Peyer's patch (tissue), 4 donors: ENCODE results near the gene CDK5R2. TPM values are rescaled to one million over a fixed set of nuclear protein-coding genes. Genes with fewer than 3 reads are reported as not detected.

ENCODE experiments used
- DNase-seq, 3 donors: peaks; one replicate each; pipeline ENCODE4 v3.0.0-alpha.2; 2017 to 2019
- H3K27ac ChIP-seq, 4 donors: fragments of 200-600 bp; sonication (generic); one replicate each; pipeline ENCODE4 v1.5.1; 2016 to 2019
- H3K27me3 ChIP-seq, 2 donors: fragments of 200-600 bp; sonication (generic); one replicate each; pipeline ENCODE4 v1.5.1; 2019
- H3K36me3 ChIP-seq, 3 donors: fragments of 200-600 bp; sonication (generic); one replicate each; pipeline ENCODE4 v1.5.1; 2016 to 2019
- H3K4me1 ChIP-seq, 4 donors: fragments of 200-600 bp; sonication (generic); one replicate each; pipeline ENCODE4 v1.5.1; 2016 to 2019
- H3K4me3 ChIP-seq, 4 donors: fragments of 200-600 bp; sonication (generic); 1 replicate in 3 of 4; 2 replicates in 1 of 4; pipeline ENCODE4 v1.5.1; 2016 to 2019; ENCODE audit warnings: mild to moderate bottlenecking in 1 of 4
- H3K9me3 ChIP-seq, 4 donors: fragments of 200-600 bp; sonication (generic); one replicate each; pipeline ENCODE4 v1.5.1; 2016 to 2019; ENCODE audit warnings: mild to moderate bottlenecking in 1 of 4
- CTCF ChIP-seq, 6 experiments: fragments of 450-650 bp in 4 of 6; fragments of 200-600 bp in 2 of 6; sonication (generic) in 1 of 6; IDR thresholded peaks; one replicate each; pipeline ENCODE4 v1.5.1; 2017 to 2019; ENCODE audit warnings: antibody characterized with exemption in 6 of 6, mild to moderate bottlenecking in 3 of 6, moderate library complexity in 1 of 6
- POLR2A ChIP-seq, 2 donors: fragments of 450-650 bp; IDR thresholded peaks; one replicate each; pipeline ENCODE4 v1.5.1; 2017; ENCODE audit warnings: antibody characterized with exemption in 2 of 2, mild to moderate bottlenecking in 2 of 2, moderate library complexity in 2 of 2
- total RNA-seq, 4 donors: library from RNA; depleted of rRNA; stranded (reverse); fragments of >200 nt; gene quantifications; one replicate each; pipeline ENCODE4 v1.1.0, GENCODE V29; 2016

Gene CDK5R2
- total RNA-seq = 1 to 10 TPM in 1 of 4 donors, under 1 TPM in 2, not detected in 1; 0.54 to 1.1 (median 0.95) TPM

GRCh38 chr2:218959141-218959731, at the start of gene CDK5R2:
CDK5R2 (plus strand) TSS chr2:218959666; CDS start chr2:218959821, 155 bp downstream.
- Histone ChIP-seq H3K27ac (no peak within 1 kb of the TSS), H3K27me3 (peaks cover 0 to 45% of the 10 kb centered on the region in 2 donors), H3K4me1 (peaks cover 0 to 23% (median 7%) of the 10 kb centered on the region in 4 donors), H3K36me3 (no peaks in the 10 kb centered on the region), H3K9me3 (no peaks in the 10 kb centered on the region), H3K4me3 (peak within 1 kb of the TSS; percentile 26 to 55 (median 48))
- TF ChIP-seq POLR2A (IDR thresholded peaks at IDR 0.05) (no peak), CTCF (IDR thresholded peaks at IDR 0.05) (no peak)
- DNase-seq = peak; percentile 71 to 87 (median 74)

GRCh38 chr2:218910741-218911140, 48.7 kb upstream of the CDK5R2 start:
- Histone ChIP-seq H3K36me3 (no peaks in the 10 kb centered on the region), H3K27ac (no peak overlapping the region), H3K27me3 (no peaks in the 10 kb centered on the region), H3K4me3 (no peak overlapping the region), H3K9me3 (no peaks in the 10 kb centered on the region), H3K4me1 (peaks cover 0 to 5% (median 0%) of the 10 kb centered on the region in 4 donors)
- no peak for TF ChIP-seq CTCF (IDR thresholded peaks at IDR 0.05)
- TF ChIP-seq POLR2A (IDR thresholded peaks at IDR 0.05) = no peak
- no peak for DNase-seq

- no peaks in the 10 kb centered on the region for H3K27me3 ChIP-seq
- no peak for TF ChIP-seq POLR2A (IDR thresholded peaks at IDR 0.05)
- TF ChIP-seq CTCF (IDR thresholded peaks at IDR 0.05) = no peak
- DNase-seq = no peak
- H3K4me3 ChIP-seq = no peak overlapping the region
- H3K36me3 ChIP-seq = no peaks in the 10 kb centered on the region
- H3K27ac ChIP-seq = no peak overlapping the region
- no peaks in the 10 kb centered on the region for H3K4me1 ChIP-seq
- peaks cover 0 to 8% (median 0%) of the 10 kb centered on the region in 4 donors for H3K9me3 ChIP-seq
Measured at GRCh38 chr2:218920504-218920903, 39.0 kb upstream of the CDK5R2 start.

GRCh38 chr2:218924757-218925156, 34.7 kb upstream of the CDK5R2 start:
- Histone ChIP-seq H3K27me3 (no peaks in the 10 kb centered on the region), H3K4me3 (no peak overlapping the region), H3K27ac (no peak overlapping the region), H3K4me1 (no peaks in the 10 kb centered on the region), H3K9me3 (peaks cover 0 to 8% (median 0%) of the 10 kb centered on the region in 4 donors), H3K36me3 (no peaks in the 10 kb centered on the region)
- DNase-seq = no peak
- TF ChIP-seq POLR2A (IDR thresholded peaks at IDR 0.05) (no peak), CTCF (IDR thresholded peaks at IDR 0.05) (no peak)

GRCh38 chr2:218925434-218925833, 34.0 kb upstream of the CDK5R2 start:
- Histone ChIP-seq H3K4me1 (no peaks in the 10 kb centered on the region), H3K27ac (no peak overlapping the region), H3K27me3 (no peaks in the 10 kb centered on the region), H3K9me3 (peaks cover 0 to 8% (median 0%) of the 10 kb centered on the region in 4 donors), H3K36me3 (no peaks in the 10 kb centered on the region), H3K4me3 (no peak overlapping the region)
- TF ChIP-seq POLR2A (IDR thresholded peaks at IDR 0.05) (no peak), CTCF (IDR thresholded peaks at IDR 0.05) (no peak)
- no peak for DNase-seq
